C1 segment of cervical spinal cord (tissue), 14 donors: ENCODE data around the gene ITGB1BP2.
"Not testable (repeated sequence)": the region's sequence is repeated elsewhere in the genome, so short reads cannot be mapped to it uniquely, and the experiment has no call there.

Source experiments
- DNase-seq, 14 donors: peaks; one replicate each; lab custom pipeline; 2025; lab: John Stamatoyannopoulos, UW

The ITGB1BP2 gene

GRCh38 chrX:71301195-71301924 lies at the start of gene ITGB1BP2:
Gene ITGB1BP2 (plus strand): TSS chrX:71301750. CDS start chrX:71301807, 57 bp downstream.
- no peak for DNase-seq

GRCh38 chrX:71252221-71252620 lies 49.3 kb upstream of the ITGB1BP2 start:
- DNase-seq: no peak

- peak in 4 of 14 donors; percentile 7 to 25 (median 22) for DNase-seq
Measured at GRCh38 chrX:71253253-71254091, 48.1 kb upstream of the ITGB1BP2 start.

- peak; percentile 6 to 85 (median 68) for DNase-seq
Measured at GRCh38 chrX:71254092-71254963, 47.2 kb upstream of the ITGB1BP2 start, which contains the start of gene ZMYM3. Gene ZMYM3 (minus strand): TSS chrX:71254140. CDS start chrX:71253255, 885 bp downstream.

GRCh38 chrX:71256051-71256450 lies 45.5 kb upstream of the ITGB1BP2 start:
- DNase-seq: no peak

- DNase-seq: no peak
Measured at GRCh38 chrX:71256856-71257255, 44.7 kb upstream of the ITGB1BP2 start.

- not testable (repeated sequence) for DNase-seq
Measured at GRCh38 chrX:71268624-71269023, 32.9 kb upstream of the ITGB1BP2 start.

- no peak for DNase-seq
Measured at GRCh38 chrX:71269801-71270395, 31.7 kb upstream of the ITGB1BP2 start.

GRCh38 chrX:71272313-71272712 lies 29.2 kb upstream of the ITGB1BP2 start:
- DNase-seq: not testable (repeated sequence)

- not testable (repeated sequence) for DNase-seq
Measured at GRCh38 chrX:71281300-71281699, 20.2 kb upstream of the ITGB1BP2 start.

- DNase-seq: peak in 1 of 14 donors; percentile 18
Measured at GRCh38 chrX:71282514-71283402, 18.8 kb upstream of the ITGB1BP2 start.

GRCh38 chrX:71283403-71284143 lies 18.0 kb upstream of the ITGB1BP2 start, which contains the start of gene NONO:
Gene NONO (plus strand): TSS chrX:71283635. CDS start chrX:71290638, 7,003 bp downstream.
- peak; percentile 14 to 89 (median 82) for DNase-seq

GRCh38 chrX:71285929-71286328 lies 15.6 kb upstream of the ITGB1BP2 start:
- DNase-seq: no peak

GRCh38 chrX:71291381-71291780 lies 10.2 kb upstream of the ITGB1BP2 start:
- DNase-seq: no peak

- DNase-seq: no peak
Measured at GRCh38 chrX:71292669-71293365, 8.7 kb upstream of the ITGB1BP2 start.

- DNase-seq: no peak
Measured at GRCh38 chrX:71296806-71297205, 4.7 kb upstream of the ITGB1BP2 start.

- no peak for DNase-seq
Measured at GRCh38 chrX:71298119-71298518, 3.4 kb upstream of the ITGB1BP2 start.

GRCh38 chrX:71300064-71300463 lies 1.5 kb upstream of the ITGB1BP2 start:
- DNase-seq: not testable (repeated sequence)

GRCh38 chrX:71300495-71300894 lies 1.1 kb upstream of the ITGB1BP2 start:
- DNase-seq: not testable (repeated sequence)
